Measurements from ENCODE around the gene AFF4. TPM values are rescaled to one million over a fixed set of nuclear protein-coding genes. Genes with fewer than 3 reads are reported as not detected.
"Not testable (repeated sequence)": the region's sequence is repeated elsewhere in the genome, so short reads cannot be mapped to it uniquely, and the experiment has no call there.

AFF4 gene
- total and polyA plus RNA-seq, 10 of the 15 experiments (the other 5 are each of a cell fraction or from before 2014, with no cell fraction given) = 1.1 to 20.2 (median 10.4) TPM

- POLR2A ChIA-PET = interaction anchor here (1.1 to 3.0 kb wide), 4 partner anchors 72 to 144 kb away, joined by 3 to 16 read pairs (median 6); partner anchors contain the start of gene HSPA4
- ATAC-seq; H3K36me3 ChIP-seq (ENCODE audit: control insufficient read depth in 2 of 2, insufficient read depth in 2 of 2, low read length in 1 of 2); DNase-seq (ENCODE audit: low read depth, low spot score); H3K27me3 ChIP-seq (replicated peaks in 1 of 2; ENCODE audit: control insufficient read depth in 2 of 2, insufficient read depth in 2 of 2, low read length in 1 of 2); H4K20me1 ChIP-seq (ENCODE audit: control insufficient read depth, insufficient read depth); H2AFZ ChIP-seq (ENCODE audit: control insufficient read depth, low read depth, low read length); FAIRE-seq; BruUV-seq (replicated peaks); in situ Hi-C loops (cut with MboI); H3K4me1 ChIP-seq (ENCODE audit: control insufficient read depth, insufficient read depth, low read length); H3K9me3 ChIP-seq (replicated peaks; ENCODE audit: control insufficient read depth, insufficient read depth, low read length): not testable (repeated sequence)
- Histone ChIP-seq H3K4me2 (ENCODE audit: control insufficient read depth, insufficient read depth) (peak overlapping the region; percentile 75), H3K79me2 (ENCODE audit: control insufficient read depth, insufficient read depth, low read length) (peaks cover 60% of the 10 kb centered on the region), H3K4me3 (peak overlapping the region; percentile 67), H3K27ac (ENCODE audit: control insufficient read depth, insufficient read depth) (0 out of 2 replicates have a peak overlapping the region, but pooled peaks have one; percentile 1), H3K9ac (ENCODE audit: control insufficient read depth, insufficient read depth, low read length) (peak overlapping the region; percentile 89; the same call in 1 of the 2 replicates)
- WGBS (ENCODE audit: insufficient coverage, insufficient replicate concordance, low lambda C conversion rate, missing lambda C conversion rate) = 98% methylated on average over 11 of the region's 11 CpGs
- CTCF ChIA-PET = interaction anchor here (0.6 to 1.3 kb wide), 2 partner anchors 141 to 143 kb away, joined by 3 read pairs; no protein-coding TSS in a partner anchor
- SMC1A ChIA-PET (ENCODE audit: uncharacterized antibody, unreplicated experiment) = interaction anchor here (0.8 to 2.4 kb wide), 7 partner anchors 14 to 98 kb away, joined by 3 to 9 read pairs (median 3); partner anchors contain the start of gene HSPA4
- RAD21 ChIA-PET (ENCODE audit: unreplicated experiment) = interaction anchor here (0.5 to 1.6 kb wide), 5 partner anchors 10 to 539 kb away, joined by 3 to 5 read pairs (median 3); partner anchors contain the start of gene HSPA4
- intact Hi-C loops (cut with micrococcal nuclease; ENCODE audit: unreplicated experiment) = loop anchor here (5.0 kb wide), 1 partner anchor 91 kb away; the partner anchor contains the start of gene HSPA4
Observed at GRCh38 chr5:132961123-132961815, 2.2 kb downstream of the AFF4 start.

GRCh38 chr5:132956166-132956799 lies 7.2 kb downstream of the AFF4 start:
- POLR2A ChIA-PET; H3K4me3 ChIP-seq; H3K9me3 ChIP-seq (replicated peaks; ENCODE audit: control insufficient read depth, insufficient read depth, low read length); H3K36me3 ChIP-seq (ENCODE audit: control insufficient read depth in 2 of 2, insufficient read depth in 2 of 2, low read length in 1 of 2); H3K27ac ChIP-seq (ENCODE audit: control insufficient read depth, insufficient read depth); DNase-seq (ENCODE audit: low read depth, low spot score); RAD21 ChIA-PET (ENCODE audit: unreplicated experiment); CTCF ChIA-PET; FAIRE-seq; H4K20me1 ChIP-seq (ENCODE audit: control insufficient read depth, insufficient read depth); H3K4me2 ChIP-seq (ENCODE audit: control insufficient read depth, insufficient read depth); SMC1A ChIA-PET (ENCODE audit: uncharacterized antibody, unreplicated experiment); ATAC-seq; BruUV-seq (replicated peaks); H2AFZ ChIP-seq (ENCODE audit: control insufficient read depth, low read depth, low read length); in situ Hi-C loops (cut with MboI); intact Hi-C loops (cut with micrococcal nuclease; ENCODE audit: unreplicated experiment); H3K4me1 ChIP-seq (ENCODE audit: control insufficient read depth, insufficient read depth, low read length); H3K9ac ChIP-seq (ENCODE audit: control insufficient read depth, insufficient read depth, low read length); H3K27me3 ChIP-seq (replicated peaks in 1 of 2; ENCODE audit: control insufficient read depth in 2 of 2, insufficient read depth in 2 of 2, low read length in 1 of 2): not testable (repeated sequence)
- H3K79me2 ChIP-seq (ENCODE audit: control insufficient read depth, insufficient read depth, low read length) = peaks cover 72% of the 10 kb centered on the region
- 86% methylated on average over 5 of the region's 6 CpGs for WGBS (ENCODE audit: insufficient coverage, insufficient replicate concordance, low lambda C conversion rate, missing lambda C conversion rate)
